NOMO-1 treated with DMSO at 0.1 percent for 48 hours (cell line): Measurements from ENCODE around the gene HIRIP3.

Experiments
- DNase-seq: peaks from one replicate; lab custom pipeline; 2025; ENCODE audit not compliant: unreplicated experiment; lab: John Stamatoyannopoulos, UW

Gene HIRIP3

GRCh38 chr16:29984764-29985147 lies 10.7 kb downstream of the HIRIP3 start:
- DNase-seq = no peak

GRCh38 chr16:29984137-29984763 lies 11.2 kb downstream of the HIRIP3 start:
- DNase-seq = no peak

- DNase-seq = no peak
Observed at GRCh38 chr16:29983420-29984136, 11.8 kb downstream of the HIRIP3 start.

GRCh38 chr16:29982560-29983419 lies 12.6 kb downstream of the HIRIP3 start:
- no peak for DNase-seq

GRCh38 chr16:29978564-29979270 lies 16.7 kb downstream of the HIRIP3 start:
- no peak for DNase-seq

- DNase-seq = no peak
Observed at GRCh38 chr16:29978081-29978480, 17.3 kb downstream of the HIRIP3 start.

- no peak for DNase-seq
Observed at GRCh38 chr16:29977063-29977825, 18.2 kb downstream of the HIRIP3 start.

GRCh38 chr16:29975811-29976511 lies 19.5 kb downstream of the HIRIP3 start:
- no peak for DNase-seq

GRCh38 chr16:29975134-29975538 lies 20.3 kb downstream of the HIRIP3 start:
- no peak for DNase-seq

- no peak for DNase-seq
Observed at GRCh38 chr16:29974291-29975133, 20.9 kb downstream of the HIRIP3 start.

- DNase-seq = peak; percentile 98
Observed at GRCh38 chr16:29973384-29974246, 21.8 kb downstream of the HIRIP3 start, which contains the start of gene TAOK2. Gene TAOK2, plus strand, starts transcription at chr16:29973868. Its CDS starts 3,905 bp downstream, at chr16:29977773.

- DNase-seq = no peak
Observed at GRCh38 chr16:29972992-29973383, 22.4 kb downstream of the HIRIP3 start.

- DNase-seq = no peak
Observed at GRCh38 chr16:29972500-29972899, 22.9 kb downstream of the HIRIP3 start.

GRCh38 chr16:29971304-29971703 lies 24.1 kb downstream of the HIRIP3 start:
- DNase-seq = no peak

- DNase-seq = no peak
Observed at GRCh38 chr16:29968205-29968604, 27.2 kb downstream of the HIRIP3 start.

GRCh38 chr16:29963021-29963743 lies 32.2 kb downstream of the HIRIP3 start:
- DNase-seq = no peak

- DNase-seq = peak; percentile 55
Observed at GRCh38 chr16:29962344-29962994, 32.9 kb downstream of the HIRIP3 start.
